ENCODE data around the gene ABHD4. TPM values are rescaled to one million over a fixed set of nuclear protein-coding genes. Genes with fewer than 3 reads are reported as not detected.

The ABHD4 gene
- 10 to 100 TPM; 28.1 to 51.4 (median 42.8) TPM for total RNA-seq

- H3K27me3 ChIP-seq, result no peaks in the 10 kb centered on the region
- DNase-seq, result peak; percentile 84 to 93 (median 90)
- peak within 1 kb of the TSS; percentile 76 to 90 (median 86) for H3K27ac ChIP-seq
- no peaks in the 10 kb centered on the region for H3K9me3 ChIP-seq
- H3K4me3 ChIP-seq, result peak within 1 kb of the TSS; percentile 59 to 91 (median 78)
- H3K4me1 ChIP-seq, result peaks cover 0 to 10% (median 2%) of the 10 kb centered on the region in 4 donors
- TF ChIP-seq CTCF (IDR thresholded peaks at IDR 0.05) (peak in 1 of 6 experiments; percentile 5), POLR2A (IDR thresholded peaks at IDR 0.05) (peak; percentile 67 to 89)
- peaks cover 0 to 17% (median 0%) of the 10 kb centered on the region in 3 donors for H3K36me3 ChIP-seq
Observed at GRCh38 chr14:22598099-22598895, at the start of gene ABHD4. ABHD4 (plus strand) TSS chr14:22598300; CDS start chr14:22598307, 7 bp downstream.

GRCh38 chr14:22549324-22549962 is 48.7 kb upstream of the ABHD4 start:
- no peaks in the 10 kb centered on the region for H3K27me3 ChIP-seq
- DNase-seq, result no peak
- no peaks in the 10 kb centered on the region for H3K9me3 ChIP-seq
- no peak overlapping the region for H3K4me3 ChIP-seq
- no peaks in the 10 kb centered on the region for H3K36me3 ChIP-seq
- H3K27ac ChIP-seq, result peak overlapping the region; percentile 50 to 86 (median 68)
- TF ChIP-seq POLR2A (IDR thresholded peaks at IDR 0.05) (no peak), CTCF (IDR thresholded peaks at IDR 0.05) (no peak)
- H3K4me1 ChIP-seq, result peaks cover 0 to 35% (median 13%) of the 10 kb centered on the region in 4 donors

GRCh38 chr14:22549981-22550673 is 48.0 kb upstream of the ABHD4 start:
- H3K4me1 ChIP-seq, result peaks cover 0 to 35% (median 17%) of the 10 kb centered on the region in 4 donors
- no peaks in the 10 kb centered on the region for H3K27me3 ChIP-seq
- peak in 2 of 3 donors; percentile 59 to 65 for DNase-seq
- H3K4me3 ChIP-seq, result no peak overlapping the region
- H3K36me3 ChIP-seq, result no peaks in the 10 kb centered on the region
- TF ChIP-seq CTCF (IDR thresholded peaks at IDR 0.05), result no peak
- no peak for TF ChIP-seq POLR2A (IDR thresholded peaks at IDR 0.05)
- no peaks in the 10 kb centered on the region for H3K9me3 ChIP-seq
- H3K27ac ChIP-seq, result peak overlapping the region; percentile 50 to 86 (median 68)

- Histone ChIP-seq H3K36me3 (no peaks in the 10 kb centered on the region), H3K4me3 (no peak overlapping the region), H3K27ac (peak overlapping the region; percentile 50 to 86 (median 68)), H3K9me3 (no peaks in the 10 kb centered on the region), H3K4me1 (peaks cover 0 to 36% (median 28%) of the 10 kb centered on the region in 4 donors), H3K27me3 (no peaks in the 10 kb centered on the region)
- no peak for TF ChIP-seq POLR2A (IDR thresholded peaks at IDR 0.05)
- TF ChIP-seq CTCF (IDR thresholded peaks at IDR 0.05), result no peak
- no peak for DNase-seq
Observed at GRCh38 chr14:22551605-22551997, 46.5 kb upstream of the ABHD4 start.

GRCh38 chr14:22552001-22552826 is 45.9 kb upstream of the ABHD4 start:
- peaks cover 0 to 34% (median 31%) of the 10 kb centered on the region in 4 donors for H3K4me1 ChIP-seq
- no peaks in the 10 kb centered on the region for H3K27me3 ChIP-seq
- no peaks in the 10 kb centered on the region for H3K9me3 ChIP-seq
- TF ChIP-seq POLR2A (IDR thresholded peaks at IDR 0.05) (no peak), CTCF (IDR thresholded peaks at IDR 0.05) (no peak)
- no peak overlapping the region for H3K4me3 ChIP-seq
- peak overlapping the region; percentile 49 to 86 (median 68) for H3K27ac ChIP-seq
- H3K36me3 ChIP-seq, result no peaks in the 10 kb centered on the region
- DNase-seq, result no peak

All from Peyer's patch (tissue), 4 donors.